K562 (cell line): ENCODE results near the gene PCBP3. TPM values are rescaled to one million over a fixed set of nuclear protein-coding genes. Genes with fewer than 3 reads are reported as not detected.

Experiments
- ATAC-seq: fragments of 200-7000 bp; cut with Tn5 transposase; 3 replicates; pipeline ENCODE4 v1.9.1; 2020; ENCODE audit warnings: moderate library complexity
- BruUV-seq: library from RNA; stranded (reverse); fragments of 400-500 nt; replicated peaks from 2 replicates; lab custom pipeline; 2021; lab: Mats Ljungman, UMichigan
- CTCF ChIA-PET: fragments of 300-600 bp; formaldehyde crosslinking; extraction: SDS; loops from one replicate; lab custom pipeline; 2021; ENCODE audit warnings: low intra/inter-chr PET ratio; lab: Yijun Ruan, JAX
- POLR2A ChIA-PET: fragments of 300-600, 350-650 bp; sonication (Branson Sonifier 250); formaldehyde crosslinking; extraction: SDS; loops from one replicate; lab custom pipeline; 2021; ENCODE audit warnings: antibody characterized with exemption, inconsistent platforms; lab: Yijun Ruan, JAX
- DNase-seq, 4 experiments: peaks; one replicate each; pipeline versions ENCODE4 v3.0.0 to v3.0.0-alpha.2; 2011 to 2018; ENCODE audit warnings: low spot score in 3 of 4, mixed read lengths in 3 of 4; ENCODE audit errors: extremely low read depth in 1 of 4
- FAIRE-seq: peaks from 2 replicates; lab custom pipeline; 2011; peaks lifted over from hg19 to GRCh38; lab: Jason Lieb, UNC
- H2AFZ ChIP-seq: 2 replicates; pipeline ENCODE4 v1.6.0; 2011; ENCODE audit warnings: low read depth, low read length, control low read depth, inconsistent platforms
- H3K27ac ChIP-seq: fragments of 200-600 bp; 3 replicates; pipeline ENCODE4 v1.8.0; 2011; ENCODE audit warnings: low read depth, mild to moderate bottlenecking, control low read depth, inconsistent platforms, low read length, moderate library complexity, mixed read lengths; ENCODE audit errors: extremely low read depth
- H3K27me3 ChIP-seq, 2 experiments: fragments of 300-600 bp in 1 of 2; 2 replicates in 1 of 2; 3 replicates in 1 of 2; pipeline versions ENCODE4 v1.6.0 to v1.8.0; 2011; ENCODE audit warnings: inconsistent platforms in 2 of 2, low read length in 2 of 2, mild to moderate bottlenecking in 1 of 2, mixed read lengths in 1 of 2, moderate library complexity in 1 of 2; ENCODE audit not compliant: control insufficient read depth in 2 of 2, insufficient read depth in 2 of 2
- H3K36me3 ChIP-seq: fragments of 300-600 bp; 3 replicates; pipeline ENCODE4 v1.8.0; 2011; ENCODE audit warnings: mild to moderate bottlenecking, low read length, inconsistent platforms; ENCODE audit not compliant: control insufficient read depth, insufficient read depth
- H3K4me1 ChIP-seq, 2 experiments: fragments of 200-600 bp in 1 of 2; replicated peaks in 1 of 2; 2 replicates in 1 of 2; 3 replicates in 1 of 2; pipeline versions ENCODE4 v1.5.1 to v1.8.0; 2011; ENCODE audit warnings: inconsistent platforms in 2 of 2, low read length in 2 of 2, mild to moderate bottlenecking in 1 of 2, mixed read lengths in 1 of 2, moderate library complexity in 1 of 2; ENCODE audit not compliant: control insufficient read depth in 2 of 2, insufficient read depth in 2 of 2
- H3K4me2 ChIP-seq: 2 replicates; pipeline ENCODE4 v1.6.1; 2011; ENCODE audit warnings: low read length, control low read depth, inconsistent platforms, mixed read lengths; ENCODE audit not compliant: insufficient read depth
- H3K4me3 ChIP-seq: fragments of 200-600 bp; sonication (generic), shearing (Covaris generic); 2 replicates; pipeline ENCODE4 v1.5.1; 2016; ENCODE audit warnings: control low read depth, inconsistent platforms
- H3K79me2 ChIP-seq: fragments of 200-600 bp; 3 replicates; pipeline ENCODE4 v1.8.0; 2011; ENCODE audit warnings: low read length, inconsistent platforms; ENCODE audit not compliant: control insufficient read depth, insufficient read depth
- H3K9ac ChIP-seq, 2 experiments: 2 replicates each; pipeline versions ENCODE4 v1.6.0 to v1.6.1; 2011; ENCODE audit warnings: low read depth in 2 of 2, low read length in 2 of 2, control low read depth in 1 of 2, inconsistent platforms in 1 of 2, mild to moderate bottlenecking in 1 of 2, mixed read lengths in 1 of 2; ENCODE audit not compliant: insufficient read depth in 1 of 2
- H3K9me1 ChIP-seq: one replicate; pipeline ENCODE4 v1.6.0; 2011; ENCODE audit warnings: inconsistent platforms, mild to moderate bottlenecking, low read length, moderate library complexity; ENCODE audit not compliant: control insufficient read depth, insufficient read depth
- H3K9me3 ChIP-seq: replicated peaks from 2 replicates; pipeline ENCODE4 v1.5.1; 2011; ENCODE audit warnings: low read depth, low read length, inconsistent platforms; ENCODE audit not compliant: control insufficient read depth, insufficient read depth
- H4K20me1 ChIP-seq: replicated peaks from 2 replicates; pipeline ENCODE4 v1.6.1; 2011; ENCODE audit warnings: low read length, inconsistent platforms, mixed read lengths; ENCODE audit not compliant: control insufficient read depth, insufficient read depth
- FOXA3 ChIP-seq, 2 experiments: fragments of 450-650 bp in 1 of 2; sonication (generic) in 1 of 2; formaldehyde crosslinking; IDR thresholded peaks in 1 of 2; conservative IDR thresholded peaks in 1 of 2; 2 replicates each; pipeline versions ENCODE4 v1.4.0 to v1.8.0; 2020 to 2022; ENCODE audit warnings: mild to moderate bottlenecking in 2 of 2, missing genetic modification reagents in 1 of 2
- NCOA2 ChIP-seq, 2 experiments: fragments of 450-650 bp; IDR thresholded peaks; 2 replicates each; pipeline ENCODE4 v1.6.1; 2018; ENCODE audit warnings: mild to moderate bottlenecking in 2 of 2, moderate library complexity in 1 of 2; ENCODE audit not compliant: partially characterized antibody in 2 of 2
- NELFE ChIP-seq: IDR thresholded peaks from 2 replicates; pipeline ENCODE4 v1.6.1; 2011; ENCODE audit warnings: mild to moderate bottlenecking; ENCODE audit not compliant: insufficient read depth, insufficient read length
- PPARD ChIP-seq: fragments of 250-450 bp; sonication (Bioruptor Pico); IDR thresholded peaks from 2 replicates; pipeline ENCODE4 v1.8.0; 2022; ENCODE audit warnings: inconsistent platforms, mild to moderate bottlenecking, moderate library complexity
- PTBP1 ChIP-seq: fragments of 200-400 bp; formaldehyde crosslinking; IDR thresholded peaks from 2 replicates; pipeline ENCODE4 v1.6.1; 2017; ENCODE audit warnings: low read depth, low read length
- SMC3 ChIP-seq: conservative IDR thresholded peaks from 2 replicates; pipeline ENCODE4 v1.6.1; 2011; ENCODE audit warnings: low read depth, low read length, improper control_type of control experiment; ENCODE audit not compliant: insufficient read depth
- U2AF1 ChIP-seq: fragments of 200-400 bp; formaldehyde crosslinking; optimal IDR thresholded peaks from 2 replicates; pipeline ENCODE3; 2017; ENCODE audit warnings: mild to moderate bottlenecking, low read depth, low read length, moderate library complexity
- ZBTB17 ChIP-seq: fragments of 450-650 bp; formaldehyde crosslinking; IDR thresholded peaks from 2 replicates; pipeline ENCODE4 v1.4.0; 2020; ENCODE audit warnings: mild to moderate bottlenecking
- ZNF316 ChIP-seq: fragments of 450-650 bp; IDR thresholded peaks from 2 replicates; pipeline ENCODE4 v1.6.1; 2016
- WGBS: fragments of 100-300 bp; shearing (Covaris generic); methylation state at CpG from one replicate; pipeline ENCODE4 v1.1.6; 2016; ENCODE audit warnings: low coverage, mixed read lengths; ENCODE audit not compliant: insufficient coverage; ENCODE audit errors: missing lambda C conversion rate; 5-methylcytosine and 5-hydroxymethylcytosine counted together
- in situ Hi-C: fragments of 300-500 bp; cut with MboI; formaldehyde crosslinking; loops from 4 replicates; pipeline ENCODE4 v1.15.0; 2018; ENCODE audit warnings: inconsistent platforms, mixed read lengths
- intact Hi-C: fragments of 100-400 bp; cut with micrococcal nuclease; formaldehyde crosslinking; loops from 2 replicates; pipeline ENCODE4 v1.14.2; 2022
- polyA plus RNA-seq, 8 experiments: library from polyadenylated mRNA; depleted of rRNA in 4 of 8; stranded (reverse) in 5 of 8; unstranded in 3 of 8; fragments of >200 nt; fragmentation: Nextera tagmentation in 2 of 8; fragmentation: Illumina TruSeq in 1 of 8; extraction: Ambion mirVana in 2 of 8; extraction: Trizol in 1 of 8; gene quantifications; 2 replicates each; pipeline versions ENCODE4 v1.2.1 to v1.2.3, GENCODE V29; 2011 to 2014; ENCODE audit warnings: inconsistent platforms in 1 of 8, missing spikeins in 1 of 8
- total RNA-seq, 7 experiments: library from RNA; depleted of rRNA in 6 of 7; stranded (reverse); fragments of >200 nt in 6 of 7; fragmentation: Illumina TruSeq in 2 of 7; extraction: Trizol in 2 of 7; gene quantifications; 2 replicates each; pipeline versions ENCODE4 v1.2.1 to v1.2.3, GENCODE V29; 2011 to 2021; ENCODE audit warnings: low replicate concordance in 1 of 7
- TF ChIP-seq, protein P1 (sequence below): fragments of 250-450 bp; sonication (Bioruptor Pico); IDR thresholded peaks from 2 replicates; pipeline ENCODE4 v1.9.0; 2021; ENCODE audit warnings: mild to moderate bottlenecking, inconsistent platforms
- TF ChIP-seq, protein P2 (sequence below): fragments of 250-450 bp; sonication (Bioruptor Pico); IDR thresholded peaks from 2 replicates; pipeline ENCODE4 v1.8.0; 2021; ENCODE audit warnings: borderline replicate concordance, mild to moderate bottlenecking, moderate library complexity; ENCODE audit not compliant: poor library complexity, severe bottlenecking
- TF ChIP-seq, protein P3 (sequence below): fragments of 250-450 bp; sonication (Bioruptor Pico); IDR thresholded peaks from 2 replicates; pipeline ENCODE4 v1.5.0; 2021; ENCODE audit warnings: mild to moderate bottlenecking, moderate library complexity
- TF ChIP-seq, protein P4 (sequence below): fragments of 450-650 bp; IDR thresholded peaks from 2 replicates; pipeline ENCODE4 v1.6.1; 2016; ENCODE audit warnings: missing biosample characterization, missing genetic modification characterization

PCBP3 gene
- total and polyA plus RNA-seq, 9 of the 15 experiments (the other 6 are each of a cell fraction or from before 2014, with no cell fraction given): 0.18 TPM; not detected in 8

DNA sequence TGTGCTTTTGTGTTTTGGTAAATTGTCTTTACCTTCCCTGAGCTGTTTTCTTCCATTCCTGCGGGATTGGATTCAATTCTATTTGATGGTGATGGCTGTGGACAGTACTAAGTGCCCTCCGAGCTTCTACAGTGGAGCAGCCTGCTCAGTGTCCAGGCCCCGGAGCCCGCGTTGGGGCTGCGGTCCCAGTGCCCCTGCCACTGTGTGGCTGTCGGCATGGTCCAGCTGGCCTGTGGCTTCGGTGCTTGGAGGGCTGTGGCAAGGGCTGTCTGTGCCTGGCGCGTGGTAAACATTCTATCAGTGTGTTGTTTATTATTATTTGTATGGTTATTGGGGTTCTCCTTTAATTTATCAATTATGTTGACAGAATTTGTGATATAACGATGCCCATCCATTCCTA lies 228.9 kb downstream of the PCBP3 start:
- peaks cover 15% of the 10 kb centered on the region for H4K20me1 ChIP-seq
- H3K27me3 ChIP-seq: peaks cover 51 to 95% of the 10 kb centered on the region in 2 experiments
- CTCF ChIA-PET: interaction anchor here (0.7 kb wide), 1 partner anchor 309 kb away, joined by 3 read pairs; no protein-coding TSS in a partner anchor
- POLR2A ChIA-PET: no interaction called here
- no peak overlapping the region for H3K9ac ChIP-seq
- H2AFZ ChIP-seq: no peak overlapping the region
- no peak overlapping the region for H3K4me2 ChIP-seq
- no peak for ATAC-seq
- no peaks in the 10 kb centered on the region for H3K9me1 ChIP-seq
- no peaks in the 10 kb centered on the region for H3K9me3 ChIP-seq
- in situ Hi-C loops: no loop called here
- H3K4me1 ChIP-seq: peaks cover 0 to 7% of the 10 kb centered on the region in 2 experiments; a peak in 1 of 5 replicates
- under 1% methylated on average over 11 of the region's 11 CpGs for WGBS
- no peaks in the 10 kb centered on the region for H3K79me2 ChIP-seq
- H3K4me3 ChIP-seq: no peak overlapping the region
- no TSS peak for BruUV-seq
- H3K36me3 ChIP-seq: no peaks in the 10 kb centered on the region
- intact Hi-C loops: no loop called here
- no peak overlapping the region for H3K27ac ChIP-seq
- DNase-seq: no peak
- FAIRE-seq: no peak
- TF ChIP-seq, protein P1, sequence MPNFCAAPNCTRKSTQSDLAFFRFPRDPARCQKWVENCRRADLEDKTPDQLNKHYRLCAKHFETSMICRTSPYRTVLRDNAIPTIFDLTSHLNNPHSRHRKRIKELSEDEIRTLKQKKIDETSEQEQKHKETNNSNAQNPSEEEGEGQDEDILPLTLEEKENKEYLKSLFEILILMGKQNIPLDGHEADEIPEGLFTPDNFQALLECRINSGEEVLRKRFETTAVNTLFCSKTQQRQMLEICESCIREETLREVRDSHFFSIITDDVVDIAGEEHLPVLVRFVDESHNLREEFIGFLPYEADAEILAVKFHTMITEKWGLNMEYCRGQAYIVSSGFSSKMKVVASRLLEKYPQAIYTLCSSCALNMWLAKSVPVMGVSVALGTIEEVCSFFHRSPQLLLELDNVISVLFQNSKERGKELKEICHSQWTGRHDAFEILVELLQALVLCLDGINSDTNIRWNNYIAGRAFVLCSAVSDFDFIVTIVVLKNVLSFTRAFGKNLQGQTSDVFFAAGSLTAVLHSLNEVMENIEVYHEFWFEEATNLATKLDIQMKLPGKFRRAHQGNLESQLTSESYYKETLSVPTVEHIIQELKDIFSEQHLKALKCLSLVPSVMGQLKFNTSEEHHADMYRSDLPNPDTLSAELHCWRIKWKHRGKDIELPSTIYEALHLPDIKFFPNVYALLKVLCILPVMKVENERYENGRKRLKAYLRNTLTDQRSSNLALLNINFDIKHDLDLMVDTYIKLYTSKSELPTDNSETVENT: no peak
- TF ChIP-seq, protein P2, sequence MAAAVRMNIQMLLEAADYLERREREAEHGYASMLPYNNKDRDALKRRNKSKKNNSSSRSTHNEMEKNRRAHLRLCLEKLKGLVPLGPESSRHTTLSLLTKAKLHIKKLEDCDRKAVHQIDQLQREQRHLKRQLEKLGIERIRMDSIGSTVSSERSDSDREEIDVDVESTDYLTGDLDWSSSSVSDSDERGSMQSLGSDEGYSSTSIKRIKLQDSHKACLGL: no peak
- TF ChIP-seq ZBTB17: no peak
- no peak for TF ChIP-seq NELFE
- TF ChIP-seq PPARD (CRISPR knock-in tag): no peak
- TF ChIP-seq, protein P3, sequence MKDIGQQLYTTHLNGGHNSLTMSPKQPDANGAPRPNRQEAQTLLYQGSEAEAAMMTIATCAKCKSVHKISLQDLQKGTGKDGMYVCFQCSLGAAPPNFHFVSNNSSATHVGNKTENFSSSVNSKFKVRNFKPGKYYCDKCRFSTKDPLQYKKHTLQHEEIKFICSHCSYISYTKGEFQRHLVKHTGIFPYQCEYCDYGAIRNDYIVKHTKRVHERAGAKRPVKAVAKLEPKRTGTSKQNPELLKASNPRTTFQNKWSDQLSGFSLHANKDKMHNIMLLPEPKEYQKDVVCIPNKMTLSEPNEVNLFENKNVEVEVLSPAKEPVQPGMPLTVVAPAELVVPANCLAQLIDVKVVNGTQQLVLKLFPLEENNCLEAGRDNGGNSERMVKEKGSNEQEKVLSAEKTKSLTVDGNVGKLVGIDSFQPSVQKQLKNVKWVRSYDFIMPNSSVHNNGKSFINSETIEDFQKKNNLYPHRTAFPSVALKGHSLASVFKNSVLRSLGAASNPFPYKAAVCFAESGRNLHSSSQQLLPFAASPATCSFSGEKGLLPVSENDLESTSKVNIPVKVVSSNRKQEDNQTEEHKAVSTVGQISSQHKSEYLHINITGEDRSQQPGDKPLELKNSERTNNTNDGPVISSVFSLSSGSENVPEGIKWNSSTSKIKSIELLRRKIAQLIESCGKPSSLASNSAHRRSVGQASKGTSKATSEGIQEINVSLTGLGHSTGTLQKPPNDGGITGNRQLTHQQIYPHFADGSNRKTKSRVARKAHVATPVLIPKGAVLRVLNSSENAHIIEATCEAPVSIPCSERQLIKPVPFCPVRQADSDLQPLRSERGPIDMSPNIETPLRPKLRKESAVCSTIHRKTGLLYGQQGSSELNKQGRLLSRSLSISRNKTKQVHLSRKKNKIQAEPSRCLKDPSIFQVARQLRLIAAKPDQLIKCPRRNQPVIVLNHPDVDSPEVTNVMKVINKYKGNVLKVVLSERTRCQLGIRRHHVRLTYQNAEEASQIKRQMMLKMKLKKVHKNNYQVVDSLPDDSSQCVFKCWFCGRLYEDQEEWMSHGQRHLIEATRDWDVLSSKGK: no peak
- TF ChIP-seq SMC3: no peak
- TF ChIP-seq NCOA2 (IDR thresholded peaks at IDR 0.05; ENCODE audit: partially characterized antibody in 2 of 2): no peak
- TF ChIP-seq, protein P4, sequence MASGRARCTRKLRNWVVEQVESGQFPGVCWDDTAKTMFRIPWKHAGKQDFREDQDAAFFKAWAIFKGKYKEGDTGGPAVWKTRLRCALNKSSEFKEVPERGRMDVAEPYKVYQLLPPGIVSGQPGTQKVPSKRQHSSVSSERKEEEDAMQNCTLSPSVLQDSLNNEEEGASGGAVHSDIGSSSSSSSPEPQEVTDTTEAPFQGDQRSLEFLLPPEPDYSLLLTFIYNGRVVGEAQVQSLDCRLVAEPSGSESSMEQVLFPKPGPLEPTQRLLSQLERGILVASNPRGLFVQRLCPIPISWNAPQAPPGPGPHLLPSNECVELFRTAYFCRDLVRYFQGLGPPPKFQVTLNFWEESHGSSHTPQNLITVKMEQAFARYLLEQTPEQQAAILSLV (tag): no peak
- no peak for TF ChIP-seq ZNF316
- no peak for TF ChIP-seq U2AF1
- no peak for TF ChIP-seq PTBP1
- no peak for TF ChIP-seq FOXA3 (CRISPR knock-in tag; conservative IDR thresholded peaks at IDR 0.05 in 1 of 2, IDR thresholded peaks at IDR 0.05 in 1 of 2)
